ENCODE data around the gene NARS2.
A peak's percentile ranks its signal among the peaks of the same experiment; 100 is the strongest.

The NARS2 gene

DNA sequence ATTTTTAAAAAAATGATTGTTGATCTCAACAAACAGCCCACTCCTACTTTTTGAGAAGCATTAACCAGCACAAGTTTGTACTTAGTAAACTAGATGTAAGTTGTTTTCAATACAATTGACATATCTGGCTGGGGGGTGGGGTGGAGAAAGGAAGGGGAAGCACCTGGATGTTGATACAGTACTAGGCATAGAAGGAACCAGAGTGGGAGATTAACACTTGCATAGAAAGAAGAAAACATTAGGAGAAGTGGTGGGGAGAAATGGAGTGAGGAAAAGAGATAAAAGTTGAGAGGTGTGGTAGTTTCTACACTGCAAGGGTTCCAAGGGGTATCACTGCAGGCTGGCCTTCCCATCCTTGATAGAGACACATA lies 146.4 kb downstream of the NARS2 start:
- no peak for DNase-seq

DNA sequence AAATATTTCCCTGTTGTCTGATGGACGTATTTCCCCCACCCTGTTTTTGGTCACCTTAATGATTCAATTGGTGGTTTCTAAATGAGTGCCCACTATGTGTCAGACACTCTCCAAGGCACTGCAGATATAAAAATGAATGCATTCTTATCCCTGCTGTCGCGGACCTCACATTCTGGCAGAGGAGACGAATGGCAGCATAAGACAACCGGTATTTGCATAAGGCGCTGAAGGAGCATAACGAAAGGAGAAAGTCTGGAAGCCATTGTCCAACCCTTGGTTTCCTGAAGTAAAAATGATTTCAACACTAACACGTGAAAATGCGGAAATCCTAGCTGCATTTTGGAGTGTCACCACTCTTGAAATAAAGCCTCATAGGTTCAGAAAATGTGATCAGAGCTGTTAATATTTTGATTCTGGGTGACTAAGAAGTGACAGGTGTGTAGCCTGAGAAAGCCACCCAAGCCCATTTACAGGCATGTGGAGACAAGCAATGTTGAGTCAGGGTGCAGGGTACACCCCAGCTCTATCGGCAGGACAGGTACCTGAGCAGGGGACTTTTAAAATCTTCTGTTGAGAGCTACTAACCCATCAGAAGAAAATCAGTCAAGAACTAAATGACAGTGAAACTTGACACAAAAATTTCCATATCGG lies 146.9 kb downstream of the NARS2 start:
- DNase-seq = no peak

DNA sequence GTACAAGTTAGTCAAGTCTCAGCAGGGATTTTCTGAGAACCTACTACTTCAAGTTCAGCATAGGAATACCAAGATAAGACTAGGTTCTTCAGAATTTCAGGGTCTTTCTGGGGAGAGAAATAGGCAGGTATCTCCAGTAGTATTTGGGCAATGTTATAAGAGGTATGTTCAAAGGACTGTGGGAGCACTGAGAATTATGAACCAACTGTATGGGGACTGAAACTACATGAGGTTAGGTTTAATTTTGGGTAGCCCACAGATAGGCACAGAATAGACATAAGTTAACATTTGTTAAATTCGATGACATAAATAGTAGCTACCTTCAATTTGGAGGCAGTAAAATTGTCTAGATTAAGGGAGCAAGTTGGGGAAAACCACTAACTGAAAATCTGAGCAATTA lies 147.8 kb downstream of the NARS2 start:
- no peak for DNase-seq

DNA sequence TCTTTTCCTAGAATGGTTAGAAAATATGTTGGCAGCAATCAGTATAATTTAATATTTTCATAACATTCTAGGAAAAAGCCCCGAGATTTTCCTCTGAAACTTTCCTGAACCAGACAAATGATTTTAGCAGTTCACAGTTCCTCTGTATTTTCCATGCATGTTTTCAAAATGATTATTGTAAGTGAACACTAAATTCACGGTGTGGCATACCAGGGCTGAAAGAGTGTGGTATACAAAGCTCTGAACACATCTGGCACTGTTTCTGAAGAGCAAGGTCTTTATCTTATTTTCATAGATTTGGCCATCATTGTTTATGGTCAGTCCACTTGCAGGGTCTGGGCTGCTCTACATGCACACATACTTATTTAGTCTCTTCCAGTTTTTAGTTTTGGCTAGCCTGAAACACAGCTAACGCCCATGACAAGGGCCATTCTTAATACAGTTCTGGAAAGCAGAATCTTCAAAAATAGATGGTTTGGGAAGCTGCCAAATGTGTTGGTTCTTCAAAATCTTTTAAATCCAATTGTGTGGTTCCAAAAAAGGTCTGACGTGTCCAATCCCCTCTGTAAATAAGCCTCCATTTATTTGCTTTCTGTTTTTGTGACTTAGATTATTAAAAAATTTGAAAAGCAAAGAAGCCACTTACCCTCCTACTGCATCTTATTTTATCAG lies 149.1 kb downstream of the NARS2 start:
- no peak for DNase-seq

DNA sequence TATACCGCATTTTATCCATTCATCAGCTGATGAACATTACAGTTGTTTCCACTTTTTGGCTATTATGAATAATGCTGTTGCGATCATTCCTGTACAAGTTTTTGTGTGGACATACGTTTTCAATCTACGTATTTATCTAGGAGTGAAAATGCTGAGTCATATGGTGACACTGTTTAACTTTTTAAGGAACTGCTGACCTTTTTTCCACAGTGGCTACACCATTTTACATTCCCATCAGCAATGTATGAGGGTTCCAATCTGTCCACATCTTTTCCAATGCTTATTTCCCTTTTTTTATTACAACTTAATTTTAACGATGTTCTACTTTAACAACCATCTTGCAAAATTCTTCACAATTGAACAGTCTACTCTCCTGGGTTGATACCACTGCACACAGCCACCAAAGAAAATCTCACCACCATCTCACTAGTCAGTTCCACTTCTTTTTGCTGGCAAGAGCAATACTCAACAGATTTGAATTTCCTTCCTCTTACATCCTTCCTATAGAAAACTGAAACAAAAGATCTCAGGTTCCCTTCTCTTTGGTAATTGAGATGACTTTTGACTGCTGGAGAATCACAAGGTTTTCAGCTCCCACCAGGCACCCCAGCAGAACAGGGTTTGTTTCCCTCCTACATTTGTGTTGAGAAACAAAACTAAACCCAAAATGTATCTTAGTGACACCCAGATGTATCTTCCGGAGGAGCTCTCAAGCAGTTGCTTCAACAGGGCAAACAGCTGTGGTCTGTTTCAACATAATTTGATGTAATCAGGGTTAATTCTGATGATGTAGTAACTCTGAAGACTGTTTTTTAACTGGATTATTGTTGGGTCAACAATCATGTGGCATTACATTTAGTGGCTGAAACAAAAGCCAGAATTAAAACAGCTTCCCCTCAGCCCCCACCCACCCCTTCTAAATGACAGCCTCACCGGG lies 150.1 kb downstream of the NARS2 start:
- no peak for DNase-seq

DNA sequence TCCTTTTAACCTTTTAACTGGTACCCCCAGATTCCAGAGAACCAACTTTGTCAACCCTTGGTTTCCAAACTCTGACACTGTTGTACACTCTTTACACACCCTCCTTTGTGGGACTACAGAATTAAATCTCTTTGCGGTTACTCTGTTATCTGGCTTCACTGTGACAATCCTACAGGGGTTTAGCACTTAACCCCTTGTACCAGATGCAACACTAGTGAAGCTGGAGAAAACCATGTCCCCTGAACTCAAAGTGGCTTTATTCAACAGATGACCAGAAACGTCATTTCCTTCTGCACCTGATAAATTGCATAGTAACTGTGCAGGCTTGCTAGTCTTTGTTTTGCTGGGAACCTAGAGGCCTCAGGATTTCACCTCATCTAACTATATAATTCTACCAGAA lies 151.4 kb downstream of the NARS2 start:
- DNase-seq = no peak

DNA sequence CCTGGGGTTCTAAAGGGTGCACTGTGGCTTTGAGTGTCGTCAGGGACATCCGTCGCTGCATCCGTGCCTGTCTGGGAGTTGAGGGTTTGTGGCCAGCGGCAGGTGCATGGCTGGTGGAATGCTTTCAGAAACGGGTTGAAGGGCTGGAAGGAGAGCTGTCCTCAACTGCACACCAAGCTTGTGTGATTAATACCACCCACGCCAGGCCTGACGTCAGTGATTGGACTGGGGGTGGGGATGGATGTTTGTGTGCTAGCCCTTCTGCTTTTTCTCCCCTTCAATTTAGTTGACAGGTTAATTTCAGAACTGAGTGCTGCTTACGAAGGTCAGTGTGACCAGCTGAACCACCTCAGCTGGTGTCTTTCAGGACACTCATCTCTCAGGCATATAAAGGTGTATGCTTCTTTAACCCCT lies 153.9 kb downstream of the NARS2 start:
- peak; percentile 88 for DNase-seq

DNA sequence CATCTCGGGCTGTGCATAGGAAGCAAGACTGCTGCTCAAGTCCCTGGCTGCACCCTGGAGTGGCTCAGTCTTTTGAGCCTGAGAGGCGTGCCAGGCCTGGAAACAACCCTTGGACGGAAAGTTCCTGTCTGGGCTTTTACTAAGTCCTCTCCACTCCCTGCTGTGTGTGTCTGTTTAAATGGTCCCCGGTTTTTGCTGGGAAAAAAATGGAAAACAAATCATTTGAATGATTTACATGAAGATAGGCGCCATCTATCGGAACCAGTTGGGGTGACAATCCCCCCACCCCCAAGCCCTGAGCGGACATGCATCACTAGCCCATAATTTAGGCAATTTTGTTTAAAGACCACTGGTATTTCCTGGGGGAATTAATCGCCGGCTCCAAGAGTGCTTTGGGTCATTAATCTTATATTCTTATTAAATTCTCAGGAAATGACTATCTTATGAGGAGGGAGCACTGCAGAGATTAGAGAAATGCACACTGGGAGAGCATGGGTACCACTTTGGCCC lies 154.4 kb downstream of the NARS2 start:
- peak; percentile 90 for DNase-seq

DNA sequence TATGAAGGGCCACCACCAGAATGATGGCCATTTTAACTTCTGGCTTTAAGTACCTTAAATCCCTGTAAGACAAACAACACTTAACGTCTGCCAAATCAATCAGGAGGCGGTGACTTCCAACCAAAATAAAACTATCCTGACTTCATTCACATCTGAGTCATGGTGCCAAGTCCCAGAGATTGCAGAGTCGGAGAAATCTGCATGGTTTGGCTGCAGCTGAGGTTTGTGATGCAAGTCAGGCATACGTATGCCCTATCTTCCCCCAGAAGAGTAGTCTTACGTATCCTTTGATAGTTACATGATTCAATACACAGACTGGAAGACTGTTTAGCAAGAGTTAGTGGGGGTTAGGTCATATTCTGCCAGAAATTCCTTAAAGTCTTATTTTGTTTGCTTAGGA lies 155.3 kb downstream of the NARS2 start:
- peak; percentile 98 for DNase-seq

DNA sequence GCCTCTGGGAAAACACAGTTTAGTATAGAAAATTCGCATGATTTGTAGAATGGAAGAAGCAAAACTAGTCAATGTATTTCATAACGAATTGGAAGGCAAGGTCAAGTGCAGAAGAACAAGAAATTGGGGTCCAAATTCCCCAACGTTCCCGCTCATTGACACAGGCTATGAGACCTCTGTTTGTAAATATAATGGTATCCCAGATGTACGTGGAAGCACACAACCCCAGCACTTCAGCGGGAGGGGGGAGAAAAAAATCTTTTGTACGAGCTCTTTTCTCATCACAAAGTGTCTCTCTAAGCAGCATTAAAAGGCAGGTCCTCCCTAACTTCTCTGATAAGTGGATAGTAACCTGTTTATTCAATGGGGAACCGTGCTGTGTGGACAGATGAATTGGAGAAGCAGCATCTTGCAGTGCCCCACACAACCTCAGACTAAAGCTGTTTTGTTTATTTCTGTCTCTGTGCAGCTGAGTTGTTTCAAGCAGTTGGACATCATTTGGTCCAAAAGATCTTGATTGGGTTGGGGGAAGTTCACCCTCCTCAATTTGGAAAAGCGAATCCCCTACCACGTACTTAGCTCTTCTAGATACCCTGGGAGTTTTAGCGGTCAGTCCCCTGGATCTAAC lies 156.0 kb downstream of the NARS2 start:
- DNase-seq = no peak

DNA sequence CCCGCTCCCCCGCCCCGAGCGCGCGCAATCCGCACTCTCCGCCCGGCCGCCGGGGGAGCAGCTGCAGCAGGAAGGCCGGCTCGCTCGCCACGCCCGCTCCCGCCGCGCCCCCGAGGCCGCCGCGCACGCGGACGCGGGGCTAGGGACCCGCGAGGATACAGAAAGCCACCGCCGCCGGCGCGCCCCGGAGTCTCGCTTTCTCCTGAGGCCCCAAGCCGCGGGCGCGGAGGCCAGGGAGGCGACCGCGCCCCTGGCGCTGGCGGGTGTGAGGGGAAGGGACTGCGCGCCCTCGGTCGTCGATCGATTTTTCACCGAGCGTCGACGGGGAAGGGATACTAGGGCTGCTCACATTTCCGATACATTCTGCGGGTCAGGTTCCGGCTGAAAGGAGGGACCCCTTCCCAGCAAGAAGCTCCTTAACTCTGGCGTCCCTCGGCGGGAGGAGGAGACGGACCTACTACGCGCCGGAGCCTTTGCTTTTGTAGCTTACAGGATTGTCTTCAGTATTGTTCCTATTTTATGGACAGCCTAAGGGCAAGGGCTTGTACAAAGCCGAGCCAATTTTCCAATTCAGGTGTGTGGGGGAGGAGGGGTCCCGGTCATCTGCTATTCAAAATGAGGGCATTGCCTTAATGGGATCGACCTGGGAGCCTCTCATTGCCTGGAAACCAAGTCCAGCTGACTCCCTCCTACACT lies 156.6 kb downstream of the NARS2 start:
- DNase-seq = peak; percentile 68

DNA sequence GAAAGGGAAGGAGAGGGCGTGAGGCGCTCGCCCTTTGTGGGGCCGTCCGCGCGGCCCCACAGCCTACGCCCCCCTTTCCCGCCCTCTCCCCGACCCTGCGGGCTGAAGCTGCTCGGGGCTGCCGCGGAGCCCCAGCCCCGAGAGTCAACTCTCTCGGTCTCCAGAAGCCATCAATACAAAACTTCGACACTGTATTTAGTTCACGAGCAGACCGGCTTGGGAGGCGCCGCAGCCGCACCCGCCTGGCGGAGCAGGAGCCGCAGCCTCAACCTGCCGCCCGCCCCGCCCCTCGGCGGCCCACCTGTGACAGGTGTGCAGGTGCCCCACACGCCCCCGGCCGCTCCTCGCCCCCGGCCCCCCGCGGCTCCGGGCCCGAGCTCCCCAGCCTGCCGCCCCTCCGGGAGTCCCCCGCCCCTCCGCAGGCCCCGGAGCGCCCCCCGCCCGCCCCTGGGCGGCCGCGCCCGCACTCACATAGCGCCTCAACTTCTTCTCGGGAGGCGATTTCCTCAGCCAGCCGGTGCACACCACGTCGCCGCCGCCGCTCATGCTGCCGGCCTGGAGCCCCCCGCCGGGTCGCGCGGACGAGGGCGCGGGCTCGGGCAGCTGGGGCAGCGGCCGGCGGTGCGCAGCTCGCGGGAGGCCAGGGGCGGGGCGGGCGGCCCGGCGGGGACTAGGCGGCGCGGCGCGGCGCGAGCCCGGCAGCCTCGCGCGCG lies 157.3 kb downstream of the NARS2 start, which contains the start of gene GAB2:
TSS of gene GAB2 (minus strand) at position 646 of the 713 bp plus-strand sequence. CDS start at position 546, 100 bp downstream.
- DNase-seq = no peak

DNA sequence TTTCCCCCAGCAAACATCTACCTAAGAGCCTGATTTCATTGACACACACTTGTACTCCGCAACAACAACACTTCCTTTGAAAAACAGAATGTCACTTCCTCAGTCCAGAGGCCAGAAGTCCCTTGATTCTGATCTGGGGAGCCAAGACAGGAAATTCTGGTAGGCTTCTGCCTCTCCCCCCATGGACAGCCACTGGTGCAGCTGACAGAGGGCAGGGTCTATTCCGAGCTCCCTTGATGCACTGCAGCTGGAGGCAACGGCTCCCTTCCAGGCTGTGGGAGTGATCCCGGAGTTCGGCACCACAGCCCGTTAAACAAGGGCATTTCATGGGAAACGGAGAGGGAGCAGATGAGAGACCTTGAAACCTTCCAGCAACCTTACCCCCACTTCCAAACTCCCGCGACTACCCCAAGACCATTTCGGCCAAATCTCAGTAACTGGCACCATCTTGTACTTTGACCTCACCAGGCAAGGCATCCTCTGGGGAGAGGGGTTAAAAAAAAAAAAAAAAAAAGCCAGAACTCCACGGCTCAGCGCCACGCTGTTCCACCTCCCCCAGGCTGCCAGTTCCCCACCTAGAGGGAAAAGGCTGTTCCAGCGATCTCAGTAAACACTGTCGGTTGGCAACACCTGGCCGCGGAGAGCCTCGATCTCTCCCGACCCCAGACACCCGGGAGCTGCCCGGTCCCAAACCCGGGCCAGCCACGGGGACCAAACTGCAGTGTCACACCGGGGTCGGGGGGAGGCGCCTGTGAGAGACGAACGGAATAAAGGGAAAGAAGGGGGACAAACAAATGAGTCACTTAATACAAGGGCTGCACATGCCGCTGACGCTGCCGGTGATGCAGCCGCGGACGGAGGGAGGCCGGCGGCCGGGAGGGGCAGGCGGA lies 158.1 kb downstream of the NARS2 start:
- peak; percentile 72 for DNase-seq

DNA sequence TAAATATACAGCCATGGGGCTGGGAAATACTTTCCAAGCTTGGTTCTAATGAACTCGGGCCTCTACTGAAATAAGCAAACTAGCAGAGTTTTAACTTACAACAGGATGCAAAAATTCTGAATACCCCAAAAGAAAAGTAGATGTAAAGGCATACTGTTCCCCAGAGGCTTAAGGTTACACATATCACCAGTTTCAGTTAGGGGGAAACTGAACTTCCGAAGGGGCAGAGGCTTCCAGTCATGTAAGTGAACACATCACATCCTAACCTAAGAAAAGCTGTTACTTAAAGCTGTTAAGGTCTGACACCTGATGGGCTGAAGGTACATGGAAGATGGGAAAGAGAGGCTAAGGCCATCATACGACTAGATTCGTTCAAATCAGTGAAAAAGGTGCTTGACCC lies 159.3 kb downstream of the NARS2 start:
- no peak for DNase-seq

DNA sequence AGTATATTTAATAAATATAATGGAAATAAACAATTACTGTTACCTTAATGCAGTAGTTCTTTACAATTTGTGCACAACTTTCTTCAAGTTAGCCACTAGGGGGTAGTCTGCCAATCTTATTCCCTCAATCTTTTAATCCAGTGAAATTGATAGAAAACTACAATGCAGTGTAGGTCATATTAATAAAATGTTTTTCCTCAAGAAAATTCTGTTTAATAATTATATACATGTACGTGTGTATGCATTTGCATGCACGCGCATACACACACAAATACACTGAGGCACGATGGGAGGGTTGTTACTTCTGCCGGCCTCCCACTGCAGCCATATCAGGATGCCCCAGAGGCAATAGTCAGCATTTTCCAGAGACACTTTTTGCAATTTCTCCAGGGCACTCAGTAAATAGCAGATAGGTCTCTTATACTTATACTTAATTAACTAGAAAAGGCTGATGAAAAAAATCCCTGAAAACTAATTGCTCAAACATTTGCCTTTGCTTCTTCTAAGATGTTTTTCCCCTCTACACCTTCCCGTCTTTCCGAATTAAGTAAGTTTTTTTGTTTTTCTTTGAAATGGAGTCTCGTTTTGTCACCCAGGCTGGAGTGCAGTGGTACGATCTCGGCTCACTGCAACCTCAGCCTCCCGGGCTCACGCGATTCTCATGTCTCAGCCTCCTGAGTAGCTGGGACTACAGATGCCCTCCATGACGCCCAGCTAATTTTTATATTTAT lies 160.2 kb downstream of the NARS2 start:
- DNase-seq = no peak

DNA sequence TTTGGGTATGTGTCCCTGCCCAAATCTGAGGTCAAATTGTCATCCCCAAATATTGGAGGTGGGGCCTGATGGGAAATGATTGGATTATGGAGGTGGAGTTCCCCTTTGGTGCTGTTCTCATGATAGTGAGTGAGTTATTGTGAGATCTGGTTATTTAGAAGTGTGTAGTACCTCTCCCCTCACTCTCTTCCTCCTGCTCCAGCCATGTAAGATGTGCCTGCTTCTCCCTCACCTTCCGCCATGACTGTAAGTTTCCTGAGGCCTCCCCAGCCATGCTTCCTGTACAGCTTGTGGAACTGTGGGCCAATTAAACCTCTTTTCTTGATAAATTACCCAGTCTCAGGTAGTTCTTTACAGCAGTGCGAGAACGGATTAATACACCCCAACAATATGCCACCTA lies 166.0 kb downstream of the NARS2 start:
- no peak for DNase-seq

DNA sequence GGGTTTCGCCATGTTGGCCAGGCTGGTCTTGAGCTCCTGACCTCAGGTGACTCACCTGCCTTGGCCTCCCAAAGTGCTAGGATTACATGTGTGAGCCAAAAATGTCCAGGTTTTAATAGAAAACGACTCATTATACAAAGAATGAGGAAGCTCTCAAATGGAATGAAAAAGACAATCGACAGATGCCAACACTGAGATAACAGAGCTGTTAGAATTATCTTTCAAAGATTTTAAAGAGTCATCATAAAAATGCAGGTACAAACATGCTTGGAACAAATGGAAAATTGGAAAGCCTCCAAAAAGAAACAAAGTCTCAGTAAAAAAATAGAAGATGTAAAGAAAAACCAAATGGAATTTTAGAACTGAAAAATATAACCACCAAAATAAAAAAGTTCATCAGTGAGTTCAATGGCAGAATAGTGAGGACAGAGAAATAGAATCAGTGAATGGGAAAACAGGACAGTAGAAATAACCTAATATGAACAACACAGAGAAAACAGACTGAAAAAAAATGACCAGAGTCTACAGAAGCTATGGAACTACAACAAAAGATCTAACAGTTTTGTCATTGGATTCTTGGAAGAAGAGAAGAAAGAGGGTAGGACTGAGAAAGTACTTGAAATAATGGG lies 168.0 kb downstream of the NARS2 start:
- peak; percentile 62 for DNase-seq

DNA sequence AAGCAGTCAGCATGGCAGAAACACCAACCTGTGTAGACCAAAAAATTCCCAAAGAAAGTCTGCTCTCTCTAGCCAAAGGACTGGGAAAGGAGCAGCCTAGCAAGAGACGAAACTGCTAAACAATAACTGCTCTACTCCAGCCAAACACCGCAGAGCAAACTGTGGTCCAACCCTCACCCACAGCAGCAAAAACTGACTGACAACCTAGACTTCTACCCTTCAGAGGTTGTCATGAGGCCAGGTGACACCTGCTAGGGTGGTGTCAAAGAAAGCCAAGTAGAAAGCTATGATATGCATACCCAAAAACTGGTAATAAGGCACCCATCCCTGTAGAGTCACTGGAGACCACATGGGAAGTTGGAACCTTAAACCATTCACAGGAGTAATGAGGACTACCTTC lies 168.9 kb downstream of the NARS2 start:
- DNase-seq = no peak

DNA sequence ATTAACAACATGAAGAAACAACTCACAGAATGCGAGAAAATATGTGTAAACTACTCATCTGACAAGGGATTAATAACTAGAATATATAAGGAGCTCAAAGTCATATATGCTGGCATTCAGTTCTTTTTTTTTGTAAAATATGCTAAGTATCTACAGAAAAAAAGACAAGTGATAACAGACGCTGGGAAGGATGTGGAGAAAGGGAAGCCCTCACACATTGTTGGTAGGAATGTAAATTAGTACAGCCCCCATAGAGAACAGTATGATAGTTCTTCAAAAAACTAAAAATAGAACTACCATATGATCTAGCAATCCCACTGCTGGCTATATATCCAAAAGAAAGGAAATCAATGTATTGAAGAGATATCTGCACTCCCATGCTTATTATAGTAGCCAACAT lies 170.9 kb downstream of the NARS2 start:
- no peak for DNase-seq
